ENCODE data around the gene DPH5.

GRCh38 chr1:100950781-100951180 lies 74.8 kb downstream of the DPH5 start:
- TF ChIP-seq GATA2 (IDR thresholded peaks at IDR 0.05; ENCODE audit: low read depth, low read length) = no peak
- no peak for TF ChIP-seq GATA3 (IDR thresholded peaks at IDR 0.05; ENCODE audit: low read depth, low read length)
